C4-2B (cell line): ENCODE results near the gene CUL2.

ENCODE experiments used
- H3K27ac ChIP-seq: fragments of 450-650 bp; 2 replicates; pipeline ENCODE4 v1.5.1; 2017
- ZFX ChIP-seq: fragments of 450-650 bp; IDR thresholded peaks from 2 replicates; pipeline ENCODE4 v1.6.1; 2017
- TF ChIP-seq, protein P1 (sequence below): fragments of 450-650 bp; conservative IDR thresholded peaks from 2 replicates; pipeline ENCODE4 v1.5.1; 2017; ENCODE audit warnings: mild to moderate bottlenecking

Gene CUL2

DNA sequence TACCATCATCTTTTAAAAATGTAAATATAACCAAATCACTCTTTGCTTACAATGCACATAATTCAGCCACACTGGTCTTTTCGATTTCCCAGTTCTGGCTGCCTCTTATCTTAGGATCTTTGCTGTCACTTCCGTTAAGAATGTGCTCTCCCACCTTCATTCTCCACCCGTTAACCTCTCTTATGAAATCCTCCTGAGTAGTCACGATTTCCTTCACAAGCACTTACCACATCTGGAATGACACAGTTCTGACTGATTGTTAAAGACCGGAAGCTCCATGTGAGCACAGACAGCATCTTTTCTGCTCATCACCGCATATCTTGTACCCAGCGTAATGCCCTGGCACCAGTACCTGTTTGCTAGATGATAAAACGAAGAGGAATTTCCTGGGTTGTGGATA is 84.3 kb downstream of the CUL2 start:
- TF ChIP-seq, protein P1, sequence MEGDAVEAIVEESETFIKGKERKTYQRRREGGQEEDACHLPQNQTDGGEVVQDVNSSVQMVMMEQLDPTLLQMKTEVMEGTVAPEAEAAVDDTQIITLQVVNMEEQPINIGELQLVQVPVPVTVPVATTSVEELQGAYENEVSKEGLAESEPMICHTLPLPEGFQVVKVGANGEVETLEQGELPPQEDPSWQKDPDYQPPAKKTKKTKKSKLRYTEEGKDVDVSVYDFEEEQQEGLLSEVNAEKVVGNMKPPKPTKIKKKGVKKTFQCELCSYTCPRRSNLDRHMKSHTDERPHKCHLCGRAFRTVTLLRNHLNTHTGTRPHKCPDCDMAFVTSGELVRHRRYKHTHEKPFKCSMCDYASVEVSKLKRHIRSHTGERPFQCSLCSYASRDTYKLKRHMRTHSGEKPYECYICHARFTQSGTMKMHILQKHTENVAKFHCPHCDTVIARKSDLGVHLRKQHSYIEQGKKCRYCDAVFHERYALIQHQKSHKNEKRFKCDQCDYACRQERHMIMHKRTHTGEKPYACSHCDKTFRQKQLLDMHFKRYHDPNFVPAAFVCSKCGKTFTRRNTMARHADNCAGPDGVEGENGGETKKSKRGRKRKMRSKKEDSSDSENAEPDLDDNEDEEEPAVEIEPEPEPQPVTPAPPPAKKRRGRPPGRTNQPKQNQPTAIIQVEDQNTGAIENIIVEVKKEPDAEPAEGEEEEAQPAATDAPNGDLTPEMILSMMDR, result no peak
- TF ChIP-seq ZFX, result no peak
- no peak overlapping the region for H3K27ac ChIP-seq

DNA sequence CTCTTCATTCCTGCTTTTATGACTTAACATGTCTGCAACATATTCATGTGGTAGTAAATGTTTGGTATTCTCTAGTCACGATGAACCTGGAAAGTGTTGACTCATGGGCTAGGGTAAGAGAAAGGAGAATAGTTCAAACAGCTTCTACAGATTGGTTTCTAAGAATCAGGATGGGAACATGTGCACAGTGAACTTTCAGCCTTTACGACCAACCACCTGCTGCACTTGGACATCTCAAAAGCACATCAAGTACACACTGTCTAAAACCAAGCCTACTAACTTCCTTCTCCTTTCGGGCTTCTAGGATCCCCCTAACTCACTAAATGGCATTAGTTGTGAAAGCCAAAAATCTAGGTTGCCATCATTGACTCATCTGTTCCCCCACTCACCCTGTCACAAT is 85.5 kb downstream of the CUL2 start:
- TF ChIP-seq, protein P1, result no peak
- no peak for TF ChIP-seq ZFX
- H3K27ac ChIP-seq, result no peak overlapping the region

DNA sequence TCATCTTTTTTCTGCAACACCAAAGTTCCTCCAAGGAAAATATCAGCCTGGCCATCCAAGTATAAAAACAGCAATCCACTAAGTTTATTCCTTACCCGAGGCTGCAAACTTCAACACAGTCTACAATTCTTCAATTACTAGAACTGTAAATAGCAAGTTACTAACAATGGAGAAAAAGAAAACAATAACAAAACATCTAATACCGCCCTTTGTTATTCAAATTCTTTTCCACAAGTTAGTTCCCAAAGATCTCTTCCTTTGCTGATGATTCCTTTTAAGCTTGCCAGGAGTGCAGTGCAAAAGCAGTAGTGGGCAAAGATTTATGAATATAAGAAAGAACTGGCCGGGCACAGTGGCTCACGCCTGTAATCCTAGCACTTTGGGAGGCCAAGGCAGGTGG is 86.2 kb downstream of the CUL2 start:
- TF ChIP-seq ZFX, result no peak
- TF ChIP-seq, protein P1, result no peak
- no peak overlapping the region for H3K27ac ChIP-seq

DNA sequence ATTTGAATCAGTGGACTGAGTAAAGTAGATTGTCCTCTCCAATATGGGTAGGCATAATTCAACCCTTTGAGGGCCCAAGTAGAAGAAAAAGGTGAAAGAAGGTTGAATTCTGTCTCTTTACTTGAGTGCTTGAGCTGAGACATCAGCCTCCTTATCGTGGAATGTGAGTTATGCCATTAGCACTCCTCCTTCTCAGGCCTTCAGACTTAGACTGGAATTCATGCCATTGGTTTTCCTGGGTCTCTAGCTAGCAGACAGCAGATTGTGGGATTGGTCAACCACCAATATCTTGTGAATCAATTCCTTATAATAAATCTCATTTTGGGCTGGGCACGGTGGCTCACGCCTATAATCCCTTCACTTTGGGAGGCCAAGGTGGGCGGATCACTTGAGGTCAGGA is 89.2 kb downstream of the CUL2 start:
- no peak overlapping the region for H3K27ac ChIP-seq
- no peak for TF ChIP-seq ZFX
- TF ChIP-seq, protein P1, result no peak

DNA sequence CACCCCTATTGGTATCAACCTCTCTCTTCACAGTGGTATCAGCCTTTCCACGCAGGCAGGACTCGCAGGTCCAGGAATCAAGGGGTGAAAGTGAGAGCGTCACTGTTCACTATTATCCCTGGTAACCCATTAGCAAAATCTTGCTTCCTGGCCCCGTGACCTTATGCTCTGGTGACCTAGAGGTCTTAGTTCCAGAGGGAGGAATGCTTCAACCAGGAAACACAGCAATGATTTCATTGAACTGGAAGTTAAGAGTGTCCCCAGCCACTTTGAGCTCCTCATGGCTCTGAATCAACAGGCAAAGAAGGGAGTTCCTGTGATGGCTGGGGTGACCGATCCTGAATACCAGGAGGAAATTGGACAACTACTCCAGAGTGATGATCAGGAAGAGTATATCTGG is 90.6 kb downstream of the CUL2 start:
- TF ChIP-seq ZFX, result no peak
- TF ChIP-seq, protein P1, result no peak
- no peak overlapping the region for H3K27ac ChIP-seq

DNA sequence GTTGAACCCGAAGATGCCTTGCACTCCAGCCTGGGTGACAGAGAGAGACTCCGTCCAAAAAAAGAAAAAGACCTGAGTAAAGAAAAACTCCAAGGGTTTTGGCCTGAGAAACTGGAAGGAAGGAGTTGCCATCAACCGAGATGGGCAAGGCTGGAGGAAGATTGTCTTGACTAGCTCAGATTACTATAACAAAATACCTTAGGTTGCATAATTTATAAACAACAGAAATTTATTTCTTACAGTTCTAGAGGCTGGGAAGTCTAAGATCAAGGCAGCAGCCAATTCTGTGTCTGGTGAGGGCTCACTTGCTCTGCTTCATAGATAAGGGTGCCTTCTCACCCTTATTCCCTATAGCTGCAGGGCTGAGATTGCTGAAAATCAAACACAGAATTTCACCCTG is 91.2 kb downstream of the CUL2 start:
- TF ChIP-seq ZFX, result no peak
- TF ChIP-seq, protein P1, result no peak

DNA sequence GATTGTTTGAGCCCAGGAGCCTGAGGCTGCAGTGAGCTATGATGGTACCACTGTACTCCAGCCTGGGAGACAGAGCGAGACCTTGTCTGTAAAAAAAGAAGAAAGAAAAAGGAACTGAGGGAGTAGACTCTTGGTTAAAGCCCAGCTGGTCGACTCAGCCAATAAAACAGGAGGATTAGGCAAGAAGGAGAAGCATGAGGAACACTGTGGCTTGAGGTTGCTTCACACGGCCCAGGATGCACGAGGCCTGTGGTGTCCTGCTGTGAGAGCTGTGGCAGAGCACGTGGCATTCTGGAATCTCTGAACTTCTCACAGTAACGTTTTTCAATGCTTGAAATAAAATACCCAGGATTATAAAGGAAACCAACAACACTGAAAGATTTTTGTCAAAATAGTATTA is 93.3 kb downstream of the CUL2 start:
- no peak for TF ChIP-seq ZFX
- TF ChIP-seq, protein P1, result no peak
- no peak overlapping the region for H3K27ac ChIP-seq

More for the DNA sequence above, 91.2 kb downstream of the CUL2 start:
- no peak overlapping the region for H3K27ac ChIP-seq
